Breast epithelium (tissue), 3 donors: ENCODE measurements around the gene SYTL3.
A peak's percentile ranks its signal among the peaks of the same experiment; 100 is the strongest.

Experiments used
- CTCF ChIP-seq, 3 donors: fragments of 450-650 bp; IDR thresholded peaks; one replicate each; pipeline ENCODE4 v1.5.1; 2016 to 2017; ENCODE audit warnings: antibody characterized with exemption in 3 of 3, mild to moderate bottlenecking in 3 of 3, moderate library complexity in 3 of 3
- POLR2A ChIP-seq: fragments of 450-650 bp; IDR thresholded peaks from one replicate; pipeline ENCODE4 v1.6.1; 2016; ENCODE audit warnings: antibody characterized with exemption, mild to moderate bottlenecking, moderate library complexity

- TF ChIP-seq CTCF (IDR thresholded peaks at IDR 0.05) (peak in 2 of 3 donors; percentile 24 to 40), POLR2A (no peak)
Measured at GRCh38 chr6:158706369-158706982, 56.6 kb downstream of the SYTL3 start.
